ENCODE results near the gene PFN3. TPM values are rescaled to one million over a fixed set of nuclear protein-coding genes. Genes with fewer than 3 reads are reported as not detected.

The PFN3 gene
- polyA plus RNA-seq, 1 of the 3 experiments (the other 2 are of a cell fraction): not detected

- Histone ChIP-seq H3K79me2 (ENCODE audit: insufficient read depth) (no peaks in the 10 kb centered on the region), H3K9me2 (no peaks in the 10 kb centered on the region), H3F3A (replicated peaks; ENCODE audit: insufficient read depth) (peaks cover 4% of the 10 kb centered on the region), H3K9me3 (no peaks in the 10 kb centered on the region), H3K36me3 (replicated peaks in 1 of 2; ENCODE audit: control insufficient read depth in 1 of 2, insufficient read depth in 2 of 2, low read length in 1 of 2) (no peaks in the 10 kb centered on the region), H3K4me2 (no peak overlapping the region), H3K4me3 (ENCODE audit: low read depth in 2 of 2, low read length in 1 of 2) (no peak overlapping the region), H2AFZ (ENCODE audit: low read depth) (no peak overlapping the region), H3K9ac (no peak overlapping the region), H3K27ac (ENCODE audit: low read depth in 2 of 2, low read length in 1 of 2) (no peak overlapping the region), H4K20me1 (ENCODE audit: insufficient read depth) (no peaks in the 10 kb centered on the region), H3K4me1 (ENCODE audit: control insufficient read depth in 1 of 2, insufficient read depth in 2 of 2, low read depth in 1 of 2, low read length in 1 of 2) (peaks cover 0 to 7% of the 10 kb centered on the region in 2 experiments; a peak in 2 of 4 replicates), H3K27me3 (ENCODE audit: insufficient read depth) (no peaks in the 10 kb centered on the region)
- POLR2A ChIA-PET: interaction anchor here (0.7 kb wide), 1 partner anchor 13 kb away, joined by 3 read pairs; no protein-coding TSS in a partner anchor
- TF ChIP-seq CTCF (IDR thresholded peaks at IDR 0.05) (no peak), JUND (IDR thresholded peaks at IDR 0.05) (no peak), TAF1 (IDR thresholded peaks at IDR 0.05; ENCODE audit: borderline replicate concordance, low read depth, low read length) (no peak), EZH2phosphoT487 (IDR thresholded peaks at IDR 0.05; ENCODE audit: borderline replicate concordance, low read depth) (no peak), FOXM1 (IDR thresholded peaks at IDR 0.05; ENCODE audit: low read depth) (no peak), MEF2A (IDR thresholded peaks at IDR 0.05; ENCODE audit: borderline replicate concordance, low read depth) (no peak), SMC3 (IDR thresholded peaks at IDR 0.05; ENCODE audit: low read depth, low read length) (no peak), POLR2AphosphoS5 (IDR thresholded peaks at IDR 0.05; ENCODE audit: low read depth, low read length) (no peak), PBX3 (IDR thresholded peaks at IDR 0.05) (no peak), EP300 (IDR thresholded peaks at IDR 0.05; ENCODE audit: borderline replicate concordance in 1 of 2, low read depth in 1 of 2, low read length in 1 of 2) (no peak), YY1 (IDR thresholded peaks at IDR 0.05; ENCODE audit: low read depth) (no peak), GATA2 (CRISPR knock-in tag; IDR thresholded peaks at IDR 0.05) (no peak), RCOR1 (IDR thresholded peaks at IDR 0.05; ENCODE audit: low read length) (no peak), ZBTB33 (IDR thresholded peaks at IDR 0.05; ENCODE audit: borderline replicate concordance, low read depth) (no peak), NRF1 (IDR thresholded peaks at IDR 0.05; ENCODE audit: low read depth, low read length) (no peak), ELF1 (IDR thresholded peaks at IDR 0.05) (no peak), NFIC (IDR thresholded peaks at IDR 0.05; ENCODE audit: borderline replicate concordance) (no peak), FOSL2 (IDR thresholded peaks at IDR 0.05; ENCODE audit: borderline replicate concordance, low read depth) (no peak)
- no peak for DNase-seq
- 80% methylated on average over 7 of the region's 9 CpGs for WGBS (ENCODE audit: low lambda C conversion rate)
- CTCF ChIA-PET: interaction anchor here (0.8 to 14.2 kb wide), 9 partner anchors 10 to 269 kb away, joined by 3 to 209 read pairs (median 4); no protein-coding TSS in a partner anchor
These were observed 17.3 kb downstream of the PFN3 start for GRCh38 chr5:177383181-177383580.
